Epithelial cell of esophagus (primary cell): Measurements from ENCODE around the gene MAP3K2.

Source experiments
- DNase-seq: peaks from one replicate; pipeline ENCODE4 v3.0.0; 2010; ENCODE audit warnings: low read depth
- H3K4me3 ChIP-seq: 2 replicates; pipeline ENCODE4 v1.5.1; 2011; ENCODE audit warnings: mild to moderate bottlenecking, low read length, control low read depth
- TF ChIP-seq, protein P1 (sequence below): IDR thresholded peaks from 2 replicates; pipeline ENCODE4 v1.5.1; 2011; ENCODE audit warnings: low read depth, mild to moderate bottlenecking, low read length, control low read depth, inconsistent platforms; ENCODE audit not compliant: insufficient read depth; ENCODE audit errors: missing control alignments

MAP3K2 gene

DNA sequence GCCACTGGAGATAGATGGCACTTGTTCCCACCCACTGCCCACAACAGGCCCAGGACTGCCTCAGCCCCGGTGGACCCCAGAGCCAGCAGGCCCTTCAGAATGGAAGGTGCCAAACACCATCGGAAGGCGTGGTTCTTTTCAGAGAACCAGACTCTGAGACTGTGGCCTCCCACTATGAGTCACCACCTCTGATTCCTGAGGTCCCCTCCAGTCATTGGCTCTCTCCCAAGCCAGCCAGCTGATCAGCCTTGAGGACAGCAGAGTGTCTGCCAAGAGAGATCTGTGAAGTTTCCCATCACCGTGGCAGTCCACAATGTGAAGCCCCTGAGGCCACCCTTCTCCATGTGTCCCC lies 10.4 kb upstream of the MAP3K2 start:
- TF ChIP-seq, protein P1, sequence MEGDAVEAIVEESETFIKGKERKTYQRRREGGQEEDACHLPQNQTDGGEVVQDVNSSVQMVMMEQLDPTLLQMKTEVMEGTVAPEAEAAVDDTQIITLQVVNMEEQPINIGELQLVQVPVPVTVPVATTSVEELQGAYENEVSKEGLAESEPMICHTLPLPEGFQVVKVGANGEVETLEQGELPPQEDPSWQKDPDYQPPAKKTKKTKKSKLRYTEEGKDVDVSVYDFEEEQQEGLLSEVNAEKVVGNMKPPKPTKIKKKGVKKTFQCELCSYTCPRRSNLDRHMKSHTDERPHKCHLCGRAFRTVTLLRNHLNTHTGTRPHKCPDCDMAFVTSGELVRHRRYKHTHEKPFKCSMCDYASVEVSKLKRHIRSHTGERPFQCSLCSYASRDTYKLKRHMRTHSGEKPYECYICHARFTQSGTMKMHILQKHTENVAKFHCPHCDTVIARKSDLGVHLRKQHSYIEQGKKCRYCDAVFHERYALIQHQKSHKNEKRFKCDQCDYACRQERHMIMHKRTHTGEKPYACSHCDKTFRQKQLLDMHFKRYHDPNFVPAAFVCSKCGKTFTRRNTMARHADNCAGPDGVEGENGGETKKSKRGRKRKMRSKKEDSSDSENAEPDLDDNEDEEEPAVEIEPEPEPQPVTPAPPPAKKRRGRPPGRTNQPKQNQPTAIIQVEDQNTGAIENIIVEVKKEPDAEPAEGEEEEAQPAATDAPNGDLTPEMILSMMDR = no peak
- no peak overlapping the region for H3K4me3 ChIP-seq
- peak; percentile 92 for DNase-seq

GRCh38 chr2:127397568-127398238 lies 9.9 kb upstream of the MAP3K2 start:
- TF ChIP-seq, protein P1 = no peak
- DNase-seq = no peak

DNA sequence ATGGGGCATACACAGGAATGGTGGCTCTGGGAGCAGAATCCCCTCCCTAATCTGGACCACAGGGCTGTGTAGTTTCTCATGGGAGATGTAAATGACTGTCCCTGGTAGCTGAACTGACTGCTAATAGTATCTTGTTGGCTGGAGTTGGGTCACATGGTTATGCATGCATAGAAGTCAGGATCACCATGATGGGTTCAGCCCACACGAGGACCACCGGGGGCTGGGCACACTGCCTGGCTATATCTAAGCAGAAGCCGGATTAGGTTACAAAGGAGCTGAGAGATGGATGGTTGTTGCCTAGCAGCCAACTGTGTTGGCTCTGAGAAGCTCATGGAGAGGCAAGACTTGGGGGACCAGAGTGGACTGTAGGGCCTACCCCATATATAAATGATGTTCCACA lies 6.7 kb upstream of the MAP3K2 start:
- TF ChIP-seq, protein P1 = no peak
- no peak overlapping the region for H3K4me3 ChIP-seq
- no peak for DNase-seq

More at GRCh38 chr2:127397568-127398238, 9.9 kb upstream of the MAP3K2 start:
- H3K4me3 ChIP-seq = no peak overlapping the region

- no peak overlapping the region for H3K4me3 ChIP-seq
- DNase-seq = no peak
- TF ChIP-seq, protein P1 = no peak
Measured at GRCh38 chr2:127392828-127393578, 5.2 kb upstream of the MAP3K2 start.

GRCh38 chr2:127392133-127392827 lies 4.5 kb upstream of the MAP3K2 start:
- no peak overlapping the region for H3K4me3 ChIP-seq
- TF ChIP-seq, protein P1 = no peak
- DNase-seq = no peak

DNA sequence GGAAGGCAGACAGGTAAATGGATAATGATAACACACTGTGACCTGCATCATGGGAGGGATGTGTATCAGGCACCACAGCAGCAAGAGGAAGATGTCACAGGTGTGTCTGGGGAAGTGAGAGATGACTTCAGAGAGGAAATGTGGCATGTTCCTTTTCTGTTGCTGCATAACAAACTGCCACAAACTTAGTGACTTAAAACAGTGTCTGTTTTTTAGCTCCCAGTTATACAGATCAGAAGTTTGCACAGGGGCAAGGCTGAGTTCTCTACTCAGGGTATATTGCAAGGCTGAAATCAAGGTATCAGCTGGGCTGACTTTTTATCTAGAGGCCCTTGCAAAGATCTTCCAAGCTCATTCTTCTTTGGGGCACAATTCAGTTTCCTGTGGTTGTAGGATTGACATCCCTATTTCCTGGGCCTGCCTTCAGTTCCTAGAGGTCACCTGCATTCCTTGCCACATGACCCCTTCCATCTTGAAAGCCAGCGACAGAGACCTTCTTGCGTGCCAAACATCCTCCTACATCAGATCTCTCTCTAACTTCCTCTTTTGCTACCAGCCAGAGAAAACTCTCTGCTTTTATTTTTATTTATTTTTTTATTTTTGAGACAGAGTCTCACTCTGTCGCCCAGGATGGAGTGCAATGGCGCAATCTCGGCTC lies 2.1 kb upstream of the MAP3K2 start:
- H3K4me3 ChIP-seq = no peak overlapping the region
- no peak for DNase-seq
- TF ChIP-seq, protein P1 = no peak
